HFFc6 (cell line): ENCODE results near the gene CYLD. TPM values are rescaled to one million over a fixed set of nuclear protein-coding genes. Genes with fewer than 3 reads are reported as not detected.
A peak's percentile ranks its signal among the peaks of the same experiment; 100 is the strongest.

Source experiments
- DNase-seq: peaks from one replicate; pipeline ENCODE4 v3.0.0-alpha.2; 2018
- H3K27ac Mint-ChIP-seq: 2 replicates; pipeline ENCODE4 v1.8.0; 2020; ENCODE audit warnings: mild to moderate bottlenecking, mixed read lengths
- H3K27me3 Mint-ChIP-seq: 2 replicates; pipeline ENCODE4 v1.8.0; 2021; ENCODE audit warnings: mild to moderate bottlenecking, moderate library complexity, mixed read lengths; ENCODE audit not compliant: insufficient read depth
- H3K36me3 Mint-ChIP-seq: 2 replicates; pipeline ENCODE4 v1.8.0; 2021; ENCODE audit warnings: low read depth, mixed read lengths
- H3K4me1 Mint-ChIP-seq: 2 replicates; pipeline ENCODE4 v1.8.0; 2020; ENCODE audit warnings: low read depth, mixed read lengths
- H3K4me3 Mint-ChIP-seq: 2 replicates; pipeline ENCODE4 v1.8.0; 2020; ENCODE audit warnings: mild to moderate bottlenecking, moderate library complexity, mixed read lengths
- H3K9me3 Mint-ChIP-seq: 2 replicates; pipeline ENCODE4 v1.8.0; 2020; ENCODE audit warnings: mild to moderate bottlenecking, mixed read lengths
- total RNA-seq, 6 experiments: library from RNA; stranded (reverse); fragmentation: NEBNext Ultra II Directional; extraction: Animal tissue kit (Norgen Biotek cat#: 25700); gene quantifications; 2 replicates in 1 of 6; 3 replicates in 5 of 6; pipeline ENCODE4 v1.2.3, GENCODE V29; 2021
- TF ChIP-seq, protein P1 (sequence below): fragments of 200-600 bp; sonication (generic); IDR thresholded peaks from 2 replicates; pipeline ENCODE4 v1.5.0; 2021; ENCODE audit warnings: antibody characterized with exemption, mild to moderate bottlenecking

Gene CYLD
- total RNA-seq, 6 experiments from 2014 or later: 39.4 to 52.7 (median 43.4) TPM

DNA sequence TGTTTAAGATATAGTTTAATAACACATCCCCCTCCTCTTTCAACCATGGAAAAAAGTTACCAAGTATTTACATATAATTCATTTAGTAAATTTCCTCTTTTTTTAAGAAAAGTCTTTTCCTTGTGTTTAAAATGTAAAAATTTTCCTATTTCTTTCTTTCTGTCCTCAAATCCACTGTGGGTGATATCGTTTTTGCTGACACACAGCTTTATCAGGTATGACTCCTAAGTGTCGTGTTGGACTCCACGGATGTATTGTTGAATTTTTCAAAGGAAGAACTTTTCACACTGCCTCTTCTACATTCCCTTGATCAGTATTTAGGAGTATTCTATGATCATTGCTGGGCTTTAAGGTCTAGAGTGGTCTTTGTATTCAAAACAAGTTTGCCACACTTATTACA lies 33.1 kb downstream of the CYLD start:
- no peak for DNase-seq
- no peak overlapping the region for H3K27ac Mint-ChIP-seq
- TF ChIP-seq, protein P1, sequence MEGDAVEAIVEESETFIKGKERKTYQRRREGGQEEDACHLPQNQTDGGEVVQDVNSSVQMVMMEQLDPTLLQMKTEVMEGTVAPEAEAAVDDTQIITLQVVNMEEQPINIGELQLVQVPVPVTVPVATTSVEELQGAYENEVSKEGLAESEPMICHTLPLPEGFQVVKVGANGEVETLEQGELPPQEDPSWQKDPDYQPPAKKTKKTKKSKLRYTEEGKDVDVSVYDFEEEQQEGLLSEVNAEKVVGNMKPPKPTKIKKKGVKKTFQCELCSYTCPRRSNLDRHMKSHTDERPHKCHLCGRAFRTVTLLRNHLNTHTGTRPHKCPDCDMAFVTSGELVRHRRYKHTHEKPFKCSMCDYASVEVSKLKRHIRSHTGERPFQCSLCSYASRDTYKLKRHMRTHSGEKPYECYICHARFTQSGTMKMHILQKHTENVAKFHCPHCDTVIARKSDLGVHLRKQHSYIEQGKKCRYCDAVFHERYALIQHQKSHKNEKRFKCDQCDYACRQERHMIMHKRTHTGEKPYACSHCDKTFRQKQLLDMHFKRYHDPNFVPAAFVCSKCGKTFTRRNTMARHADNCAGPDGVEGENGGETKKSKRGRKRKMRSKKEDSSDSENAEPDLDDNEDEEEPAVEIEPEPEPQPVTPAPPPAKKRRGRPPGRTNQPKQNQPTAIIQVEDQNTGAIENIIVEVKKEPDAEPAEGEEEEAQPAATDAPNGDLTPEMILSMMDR: no peak
- no peaks in the 10 kb centered on the region; the same call in 1 of the 2 replicates for H3K27me3 Mint-ChIP-seq
- peaks cover 37% of the 10 kb centered on the region for H3K36me3 Mint-ChIP-seq
- H3K9me3 Mint-ChIP-seq: no peaks in the 10 kb centered on the region
- H3K4me3 Mint-ChIP-seq: no peak overlapping the region
- peaks cover 30% of the 10 kb centered on the region for H3K4me1 Mint-ChIP-seq

GRCh38 chr16:50776037-50776436 lies 34.2 kb downstream of the CYLD start:
- H3K27ac Mint-ChIP-seq: no peak overlapping the region
- TF ChIP-seq, protein P1: no peak
- no peak overlapping the region for H3K4me3 Mint-ChIP-seq
- H3K9me3 Mint-ChIP-seq: no peaks in the 10 kb centered on the region
- peaks cover 34% of the 10 kb centered on the region for H3K36me3 Mint-ChIP-seq
- no peaks in the 10 kb centered on the region; the same call in 1 of the 2 replicates for H3K27me3 Mint-ChIP-seq
- DNase-seq: no peak
- peaks cover 25% of the 10 kb centered on the region for H3K4me1 Mint-ChIP-seq

- Mint-ChIP-seq H3K27me3 (no peaks in the 10 kb centered on the region; the same call in 1 of the 2 replicates), H3K4me1 (peaks cover 12% of the 10 kb centered on the region), H3K36me3 (peaks cover 27% of the 10 kb centered on the region), H3K9me3 (no peaks in the 10 kb centered on the region), H3K4me3 (no peak overlapping the region), H3K27ac (peak overlapping the region; percentile 7)
- TF ChIP-seq, protein P1: no peak
- no peak for DNase-seq
Observed at GRCh38 chr16:50778284-50779163, 36.6 kb downstream of the CYLD start.

GRCh38 chr16:50781043-50781442 lies 39.2 kb downstream of the CYLD start:
- H3K4me1 Mint-ChIP-seq: peaks cover 12% of the 10 kb centered on the region

GRCh38 chr16:50781518-50781917 lies 39.6 kb downstream of the CYLD start:
- H3K9me3 Mint-ChIP-seq: no peaks in the 10 kb centered on the region
- H3K27me3 Mint-ChIP-seq: no peaks in the 10 kb centered on the region
- peaks cover 27% of the 10 kb centered on the region for H3K36me3 Mint-ChIP-seq
- H3K4me3 Mint-ChIP-seq: no peak overlapping the region
- DNase-seq: no peak
- no peak overlapping the region for H3K27ac Mint-ChIP-seq
- TF ChIP-seq, protein P1: no peak
- peaks cover 12% of the 10 kb centered on the region for H3K4me1 Mint-ChIP-seq

More at GRCh38 chr16:50781043-50781442, 39.2 kb downstream of the CYLD start:
- peaks cover 27% of the 10 kb centered on the region for H3K36me3 Mint-ChIP-seq
- TF ChIP-seq, protein P1: peak; percentile 42; the same call in 1 of the 2 replicates
- H3K4me3 Mint-ChIP-seq: no peak overlapping the region
- no peak for DNase-seq
- no peak overlapping the region for H3K27ac Mint-ChIP-seq
- no peaks in the 10 kb centered on the region for H3K27me3 Mint-ChIP-seq
- H3K9me3 Mint-ChIP-seq: no peaks in the 10 kb centered on the region
